ENCODE data around the gene HADH.

DNA sequence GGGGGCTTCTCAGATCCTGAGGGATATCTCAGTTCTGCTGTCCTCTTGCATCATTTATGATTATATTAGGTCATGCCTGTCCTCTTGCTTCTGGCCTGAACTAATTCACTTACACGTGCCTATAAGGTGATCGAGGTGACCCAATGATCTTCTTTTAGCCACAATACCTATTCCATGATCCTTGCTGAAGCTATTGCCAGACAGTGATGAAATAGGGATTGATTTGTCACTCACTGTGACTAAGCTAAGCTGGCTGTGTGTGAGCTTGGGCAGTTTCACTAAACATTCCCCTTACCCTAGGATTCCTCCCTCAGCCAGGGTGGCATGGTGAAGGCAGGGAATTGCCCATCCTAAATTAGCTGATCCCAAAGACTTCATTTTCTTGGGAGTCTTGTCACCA lies 19.0 kb downstream of the HADH start:
- TF ChIP-seq CTCF (IDR thresholded peaks at IDR 0.05; ENCODE audit: low read depth, low read length, poor library complexity, severe bottlenecking), result no peak
- TF ChIP-seq EZH2phosphoT487 (IDR thresholded peaks at IDR 0.05; ENCODE audit: borderline replicate concordance, low read length), result no peak

All from DOHH2 (cell line).